Measurements from ENCODE around the gene TFAM.

DNA sequence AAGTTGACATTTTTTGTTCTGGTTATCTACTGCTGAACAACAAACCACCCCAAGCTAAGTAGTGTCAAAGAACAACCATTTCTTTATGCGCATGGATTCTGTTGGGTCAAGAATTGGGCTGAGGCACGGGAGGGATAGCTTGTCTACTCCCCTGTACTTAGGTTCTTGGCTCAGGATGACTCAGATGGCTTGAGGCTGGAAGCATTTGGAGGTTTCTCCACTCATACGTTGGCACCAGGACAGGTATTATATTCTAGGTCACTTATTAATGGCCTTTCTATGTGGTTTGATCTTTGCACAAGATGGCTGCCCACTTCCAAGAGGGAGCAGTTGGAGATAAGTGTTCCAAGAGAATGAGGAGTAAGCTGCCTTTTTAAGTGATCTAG lies 11.8 kb upstream of the TFAM start:
- TF ChIP-seq, protein P1, sequence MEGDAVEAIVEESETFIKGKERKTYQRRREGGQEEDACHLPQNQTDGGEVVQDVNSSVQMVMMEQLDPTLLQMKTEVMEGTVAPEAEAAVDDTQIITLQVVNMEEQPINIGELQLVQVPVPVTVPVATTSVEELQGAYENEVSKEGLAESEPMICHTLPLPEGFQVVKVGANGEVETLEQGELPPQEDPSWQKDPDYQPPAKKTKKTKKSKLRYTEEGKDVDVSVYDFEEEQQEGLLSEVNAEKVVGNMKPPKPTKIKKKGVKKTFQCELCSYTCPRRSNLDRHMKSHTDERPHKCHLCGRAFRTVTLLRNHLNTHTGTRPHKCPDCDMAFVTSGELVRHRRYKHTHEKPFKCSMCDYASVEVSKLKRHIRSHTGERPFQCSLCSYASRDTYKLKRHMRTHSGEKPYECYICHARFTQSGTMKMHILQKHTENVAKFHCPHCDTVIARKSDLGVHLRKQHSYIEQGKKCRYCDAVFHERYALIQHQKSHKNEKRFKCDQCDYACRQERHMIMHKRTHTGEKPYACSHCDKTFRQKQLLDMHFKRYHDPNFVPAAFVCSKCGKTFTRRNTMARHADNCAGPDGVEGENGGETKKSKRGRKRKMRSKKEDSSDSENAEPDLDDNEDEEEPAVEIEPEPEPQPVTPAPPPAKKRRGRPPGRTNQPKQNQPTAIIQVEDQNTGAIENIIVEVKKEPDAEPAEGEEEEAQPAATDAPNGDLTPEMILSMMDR (IDR thresholded peaks at IDR 0.05), result no peak
- TF ChIP-seq EZH2 (IDR thresholded peaks at IDR 0.05; ENCODE audit: borderline replicate concordance, insufficient read depth, low read depth, low read length, poor library complexity, severe bottlenecking), result no peak

All from B cell (primary cell).